Ectodermal cell (in vitro differentiated cells): Measurements from ENCODE around the gene HOXB2.

ENCODE experiments used
- H3K27ac ChIP-seq: 2 replicates; pipeline ENCODE4 v1.7.0; 2013; ENCODE audit warnings: mild to moderate bottlenecking, low read depth, low read length; ENCODE audit not compliant: insufficient read depth, poor library complexity, severe bottlenecking
- H3K27me3 ChIP-seq: 2 replicates; pipeline ENCODE4 v1.7.0; 2013; ENCODE audit warnings: mild to moderate bottlenecking, low read length; ENCODE audit not compliant: insufficient read depth, control insufficient read depth, poor library complexity, severe bottlenecking
- H3K36me3 ChIP-seq: one replicate; pipeline ENCODE4 v1.7.0; 2013; ENCODE audit warnings: low read length; ENCODE audit not compliant: control insufficient read depth, insufficient read depth
- H3K4me1 ChIP-seq: one replicate; pipeline ENCODE4 v1.7.0; 2013; ENCODE audit warnings: low read length; ENCODE audit not compliant: control insufficient read depth, insufficient read depth
- H3K4me3 ChIP-seq: 2 replicates; pipeline ENCODE4 v1.7.0; 2013; ENCODE audit warnings: low read depth, low read length, control low read depth; ENCODE audit not compliant: insufficient read depth
- H3K9me3 ChIP-seq: 2 replicates; pipeline ENCODE4 v1.7.0; 2013; ENCODE audit warnings: mild to moderate bottlenecking, low read length, moderate library complexity; ENCODE audit not compliant: control insufficient read depth
- WGBS, 2 experiments: methylation state at CpG; one replicate each; pipeline ENCODE4 v1.1.7; 2013; ENCODE audit warnings: missing lambda C conversion rate in 2 of 2; 5-methylcytosine and 5-hydroxymethylcytosine counted together

Gene HOXB2

GRCh38 chr17:48571024-48571818 is 26.3 kb upstream of the HOXB2 start:
- WGBS, 2 experiments: 2% methylated on average over 26 of the region's 26 CpGs
- H3K27ac ChIP-seq: no peak overlapping the region
- H3K27me3 ChIP-seq: peaks cover 100% of the 10 kb centered on the region
- H3K36me3 ChIP-seq: no peaks in the 10 kb centered on the region
- no peak overlapping the region for H3K4me3 ChIP-seq
- peaks cover 5% of the 10 kb centered on the region for H3K4me1 ChIP-seq
- no peaks in the 10 kb centered on the region for H3K9me3 ChIP-seq

DNA sequence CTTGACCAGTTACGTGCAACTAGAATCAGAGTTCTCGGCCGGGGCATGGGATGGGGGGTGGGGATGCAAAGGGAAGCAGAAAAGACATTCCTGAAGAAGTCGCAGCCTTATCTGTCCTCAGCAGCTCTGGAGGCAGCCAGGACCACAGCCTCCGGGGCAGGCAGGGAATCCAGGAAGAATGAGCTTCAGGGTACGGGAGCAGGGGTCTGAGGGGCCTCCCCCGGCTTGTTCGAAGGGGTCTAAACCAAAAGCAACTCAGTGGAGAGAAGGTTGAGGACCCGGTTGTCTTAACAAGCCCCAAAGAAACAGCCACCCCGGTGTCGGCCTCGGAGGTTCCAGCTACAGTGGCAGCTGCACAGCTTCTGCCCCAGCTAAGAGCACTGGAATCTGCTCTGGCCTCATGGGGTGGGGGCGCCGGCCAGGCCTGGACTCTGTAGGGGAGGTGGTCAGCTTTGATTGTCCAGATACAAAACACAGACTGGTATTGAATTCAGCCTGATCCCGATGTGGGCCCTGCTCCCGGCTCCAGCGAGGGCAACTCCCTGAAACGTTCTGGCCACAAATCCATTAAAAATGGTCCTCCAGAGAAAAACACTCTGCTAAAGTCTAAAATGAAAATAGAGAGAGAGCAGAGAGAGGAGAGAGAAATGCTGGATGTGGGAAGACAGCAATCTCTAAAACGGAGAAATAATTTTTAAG is 25.6 kb upstream of the HOXB2 start:
- WGBS, 2 experiments: 2 to 3% methylated on average over 19 of the region's 19 CpGs
- no peak overlapping the region for H3K4me3 ChIP-seq
- peaks cover 100% of the 10 kb centered on the region for H3K27me3 ChIP-seq
- H3K36me3 ChIP-seq: no peaks in the 10 kb centered on the region
- H3K9me3 ChIP-seq: no peaks in the 10 kb centered on the region
- peaks cover 5% of the 10 kb centered on the region for H3K4me1 ChIP-seq
- no peak overlapping the region for H3K27ac ChIP-seq

DNA sequence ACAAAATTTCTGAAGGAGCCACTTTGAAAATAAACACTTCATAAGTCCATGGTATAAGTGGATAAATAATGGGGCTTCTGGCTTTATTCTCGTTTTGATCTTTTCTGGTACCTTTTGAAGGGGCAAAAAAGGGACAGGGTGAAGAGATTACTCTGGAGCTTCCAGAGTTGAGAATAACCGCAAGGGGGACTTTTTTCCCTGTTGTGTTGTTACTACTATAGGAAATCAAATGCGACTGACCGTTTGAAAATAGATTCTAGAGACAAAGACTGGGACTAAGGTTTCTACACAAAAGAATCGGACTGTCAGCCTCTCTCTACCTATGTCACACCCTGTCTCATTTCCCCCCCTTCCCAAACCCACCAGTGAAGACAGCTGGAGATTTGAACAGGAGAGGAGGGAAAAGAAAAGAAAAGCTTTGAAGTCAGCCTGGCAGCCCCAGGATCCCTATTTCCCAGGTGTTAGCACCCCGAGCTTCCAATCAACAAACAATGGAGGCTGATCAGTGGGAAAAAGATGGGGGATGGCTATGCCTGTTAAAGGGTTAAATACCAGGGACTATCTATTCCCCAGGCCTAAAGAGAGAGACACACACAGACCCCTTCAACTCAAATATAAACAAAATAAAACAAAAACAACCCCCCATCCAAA is 24.9 kb upstream of the HOXB2 start:
- Histone ChIP-seq H3K4me1 (peaks cover 5% of the 10 kb centered on the region), H3K9me3 (no peaks in the 10 kb centered on the region), H3K27ac (no peak overlapping the region), H3K36me3 (no peaks in the 10 kb centered on the region), H3K4me3 (no peak overlapping the region), H3K27me3 (peaks cover 100% of the 10 kb centered on the region)
- WGBS, 2 experiments: 4 to 6% methylated on average over 6 of the region's 6 CpGs

DNA sequence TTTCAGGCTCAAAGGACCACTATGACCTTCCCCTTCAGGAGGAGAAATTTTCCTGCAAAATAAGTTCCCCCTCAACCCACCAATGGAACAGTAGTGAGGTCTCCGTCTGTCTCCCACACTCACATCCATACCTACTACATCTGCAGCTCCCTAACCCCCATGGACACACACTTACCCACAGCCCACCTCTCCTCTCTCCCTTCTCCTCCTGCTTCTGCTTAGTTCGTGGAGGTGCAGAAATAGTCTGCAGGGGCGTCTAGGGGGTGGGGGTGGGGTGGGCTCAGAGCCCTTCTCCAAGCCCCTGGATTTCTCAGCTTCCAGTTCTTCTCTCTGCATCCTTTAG is 24.3 kb upstream of the HOXB2 start:
- peaks cover 100% of the 10 kb centered on the region for H3K27me3 ChIP-seq
- peaks cover 9% of the 10 kb centered on the region for H3K4me1 ChIP-seq
- no peak overlapping the region for H3K27ac ChIP-seq
- no peaks in the 10 kb centered on the region for H3K9me3 ChIP-seq
- no peak overlapping the region for H3K4me3 ChIP-seq
- no peaks in the 10 kb centered on the region for H3K36me3 ChIP-seq
- 1 to 5% methylated on average over 1 to 3 of the region's 3 CpGs for WGBS, 2 experiments

DNA sequence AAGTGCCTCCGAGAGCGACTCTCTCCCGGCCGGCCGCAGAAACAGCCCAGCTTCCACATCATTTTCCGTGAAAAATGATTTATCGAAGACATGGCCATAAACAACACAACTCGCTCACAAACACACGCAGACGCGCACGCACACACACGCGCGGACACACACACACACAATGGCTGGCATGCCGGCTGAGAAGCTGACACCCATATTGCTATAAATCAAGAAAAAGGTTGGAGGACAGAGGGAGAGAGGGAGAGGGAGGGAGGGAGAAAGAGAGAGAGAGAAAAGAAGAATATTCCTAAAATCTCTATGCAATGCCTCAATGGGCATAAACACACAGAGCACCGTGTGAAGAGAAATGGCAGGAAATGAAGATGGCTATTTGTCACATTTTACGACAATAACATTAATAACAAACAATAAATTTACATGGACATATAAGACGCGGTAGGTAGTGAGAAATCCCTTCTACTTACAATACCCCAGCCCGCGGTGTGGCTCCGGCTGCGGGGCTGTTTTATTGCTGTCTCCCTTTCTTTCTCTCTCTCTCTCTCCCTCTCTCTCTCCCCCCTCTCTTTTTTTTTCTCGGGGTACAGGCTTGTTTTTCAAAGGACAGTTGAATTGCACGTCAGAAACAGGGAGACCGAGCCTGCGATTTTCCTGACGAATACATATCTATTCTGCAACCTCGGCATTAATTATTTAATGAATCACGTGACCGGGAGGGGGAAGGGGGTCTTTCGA is 23.8 kb upstream of the HOXB2 start:
- H3K4me3 ChIP-seq: no peak overlapping the region
- 4% methylated on average over 24 to 32 of the region's 33 CpGs for WGBS, 2 experiments
- peaks cover 100% of the 10 kb centered on the region for H3K27me3 ChIP-seq
- peaks cover 10% of the 10 kb centered on the region for H3K4me1 ChIP-seq
- H3K9me3 ChIP-seq: no peaks in the 10 kb centered on the region
- H3K36me3 ChIP-seq: no peaks in the 10 kb centered on the region
- no peak overlapping the region for H3K27ac ChIP-seq

GRCh38 chr17:48567646-48568354 is 22.9 kb upstream of the HOXB2 start:
- peaks cover 100% of the 10 kb centered on the region for H3K27me3 ChIP-seq
- no peaks in the 10 kb centered on the region for H3K9me3 ChIP-seq
- peaks cover 10% of the 10 kb centered on the region for H3K4me1 ChIP-seq
- 3 to 4% methylated on average over 2 of the region's 2 CpGs for WGBS, 2 experiments
- no peak overlapping the region for H3K27ac ChIP-seq
- H3K4me3 ChIP-seq: no peak overlapping the region
- no peaks in the 10 kb centered on the region for H3K36me3 ChIP-seq

DNA sequence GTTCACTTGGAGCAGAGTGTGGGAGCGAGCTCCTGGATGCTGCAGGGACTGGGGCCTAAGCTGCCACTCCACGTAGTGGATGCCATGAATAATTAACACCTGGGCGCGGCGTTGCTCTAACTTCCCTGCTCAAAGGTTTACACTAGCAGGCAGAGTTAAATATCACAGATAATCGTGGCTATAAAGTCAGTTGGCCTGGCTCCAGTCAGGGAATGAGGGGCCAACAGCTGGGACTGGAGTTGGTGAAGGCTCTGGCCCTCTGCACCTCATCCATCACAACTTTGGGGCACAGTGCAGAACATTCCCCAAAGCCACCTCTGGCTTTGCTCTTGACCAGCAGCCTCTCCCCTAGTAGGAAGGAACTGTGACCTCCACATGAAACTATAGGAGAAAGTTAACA is 22.3 kb upstream of the HOXB2 start:
- Histone ChIP-seq H3K4me3 (no peak overlapping the region), H3K36me3 (no peaks in the 10 kb centered on the region), H3K27ac (no peak overlapping the region), H3K9me3 (no peaks in the 10 kb centered on the region), H3K4me1 (peaks cover 10% of the 10 kb centered on the region), H3K27me3 (peaks cover 100% of the 10 kb centered on the region)
- 15% methylated on average over 6 of the region's 6 CpGs for WGBS, 2 experiments

- WGBS, 2 experiments: 25 to 44% methylated on average over 2 of the region's 2 CpGs
- peaks cover 10% of the 10 kb centered on the region for H3K4me1 ChIP-seq
- no peak overlapping the region for H3K27ac ChIP-seq
- H3K36me3 ChIP-seq: no peaks in the 10 kb centered on the region
- H3K27me3 ChIP-seq: peaks cover 100% of the 10 kb centered on the region
- no peak overlapping the region for H3K4me3 ChIP-seq
- no peaks in the 10 kb centered on the region for H3K9me3 ChIP-seq
Observed at GRCh38 chr17:48566717-48567116, 21.8 kb upstream of the HOXB2 start.

- Histone ChIP-seq H3K36me3 (no peaks in the 10 kb centered on the region), H3K4me1 (peaks cover 10% of the 10 kb centered on the region), H3K27me3 (peaks cover 100% of the 10 kb centered on the region), H3K9me3 (no peaks in the 10 kb centered on the region), H3K4me3 (no peak overlapping the region), H3K27ac (no peak overlapping the region)
- 1 to 2% methylated on average over 4 of the region's 4 CpGs for WGBS, 2 experiments
Observed at GRCh38 chr17:48565925-48566710, 21.2 kb upstream of the HOXB2 start.
